Urinary bladder (tissue), 4 donors: ENCODE measurements around the gene GALNT17. TPM values are rescaled to one million over a fixed set of nuclear protein-coding genes. Genes with fewer than 3 reads are reported as not detected.
"Not testable (repeated sequence)": the region's sequence is repeated elsewhere in the genome, so short reads cannot be mapped to it uniquely, and the experiment has no call there.

Experiments used
- DNase-seq: peaks from one replicate; pipeline ENCODE4 v3.0.0-alpha.2; 2015; ENCODE audit errors: extremely low spot score
- H3K27ac ChIP-seq: one replicate; pipeline ENCODE4 v1.5.1; 2013; ENCODE audit warnings: low read depth, mild to moderate bottlenecking, moderate library complexity
- H3K36me3 ChIP-seq: one replicate; pipeline ENCODE4 v1.6.1; 2013; ENCODE audit warnings: mild to moderate bottlenecking, moderate library complexity; ENCODE audit not compliant: insufficient read depth
- H3K4me1 ChIP-seq: one replicate; pipeline ENCODE4 v1.6.1; 2013; ENCODE audit warnings: mild to moderate bottlenecking, moderate library complexity; ENCODE audit not compliant: insufficient read depth
- H3K4me3 ChIP-seq: one replicate; pipeline ENCODE4 v1.5.1; 2013; ENCODE audit warnings: low read depth, low read length
- WGBS: extraction: QIAGEN DNeasy Blood & Tissue Kit; methylation state at CpG from one replicate; pipeline ENCODE4 v1.1.7; 2013; 5-methylcytosine and 5-hydroxymethylcytosine counted together
- polyA plus RNA-seq: library from polyadenylated mRNA; stranded (reverse); fragments of 200-250 nt; gene quantifications from one replicate; pipeline ENCODE4 v1.2.3, GENCODE V29; 2013
- total RNA-seq: library from RNA; depleted of rRNA; stranded (reverse); fragments of >200 nt; gene quantifications from one replicate; pipeline ENCODE4 v1.2.3, GENCODE V29; 2014
- donor health status: healthy with polysubstance abuse.
- donor health status: healthy.

The GALNT17 gene
- total and polyA plus RNA-seq, 2 donors = 27.0 to 45.8 TPM

GRCh38 chr7:71186535-71187057, 54.7 kb downstream of the GALNT17 start:
- Histone ChIP-seq H3K4me3 (no peak overlapping the region), H3K36me3 (no peaks in the 10 kb centered on the region), H3K27ac (no peak overlapping the region), H3K4me1 (no peaks in the 10 kb centered on the region)
- WGBS = 41% methylated on average over 4 of the region's 4 CpGs
- DNase-seq = no peak

GRCh38 chr7:71191771-71192170, 59.8 kb downstream of the GALNT17 start:
- no peaks in the 10 kb centered on the region for H3K36me3 ChIP-seq
- DNase-seq = no peak
- 90% methylated on average over 6 of the region's 6 CpGs for WGBS

GRCh38 chr7:71193099-71193810, 61.3 kb downstream of the GALNT17 start:
- 78% methylated on average over 5 of the region's 5 CpGs for WGBS
- H3K36me3 ChIP-seq = no peaks in the 10 kb centered on the region
- DNase-seq = no peak

More at GRCh38 chr7:71191771-71192170, 59.8 kb downstream of the GALNT17 start:
- no peaks in the 10 kb centered on the region for H3K4me1 ChIP-seq
- H3K4me3 ChIP-seq = no peak overlapping the region
- no peak overlapping the region for H3K27ac ChIP-seq

GRCh38 chr7:71198391-71198790, 66.4 kb downstream of the GALNT17 start:
- Histone ChIP-seq H3K4me1 (no peaks in the 10 kb centered on the region), H3K36me3 (no peaks in the 10 kb centered on the region), H3K4me3 (no peak overlapping the region), H3K27ac (no peak overlapping the region)
- 51% methylated on average over 6 of the region's 6 CpGs for WGBS
- DNase-seq = no peak

More at GRCh38 chr7:71193099-71193810, 61.3 kb downstream of the GALNT17 start:
- H3K4me3 ChIP-seq = no peak overlapping the region
- no peaks in the 10 kb centered on the region for H3K4me1 ChIP-seq
- no peak overlapping the region for H3K27ac ChIP-seq

- no peak overlapping the region for H3K4me3 ChIP-seq
- WGBS = 26% methylated on average over 8 of the region's 8 CpGs
Measured at GRCh38 chr7:71198887-71199286, 66.9 kb downstream of the GALNT17 start.

GRCh38 chr7:71206184-71206583, 74.2 kb downstream of the GALNT17 start:
- H3K4me1 ChIP-seq = no peaks in the 10 kb centered on the region
- DNase-seq = no peak
- no peak overlapping the region for H3K27ac ChIP-seq
- 51% methylated on average over 4 of the region's 4 CpGs for WGBS
- no peak overlapping the region for H3K4me3 ChIP-seq
- H3K36me3 ChIP-seq = no peaks in the 10 kb centered on the region

More at GRCh38 chr7:71198887-71199286, 66.9 kb downstream of the GALNT17 start:
- DNase-seq = no peak
- Histone ChIP-seq H3K36me3 (no peaks in the 10 kb centered on the region), H3K27ac (no peak overlapping the region), H3K4me1 (no peaks in the 10 kb centered on the region)

GRCh38 chr7:71208881-71209280, 76.9 kb downstream of the GALNT17 start:
- 40% methylated on average over 3 of the region's 3 CpGs for WGBS
- Histone ChIP-seq H3K4me3 (no peak overlapping the region), H3K36me3 (no peaks in the 10 kb centered on the region), H3K27ac (no peak overlapping the region), H3K4me1 (no peaks in the 10 kb centered on the region)
- no peak for DNase-seq

DNA sequence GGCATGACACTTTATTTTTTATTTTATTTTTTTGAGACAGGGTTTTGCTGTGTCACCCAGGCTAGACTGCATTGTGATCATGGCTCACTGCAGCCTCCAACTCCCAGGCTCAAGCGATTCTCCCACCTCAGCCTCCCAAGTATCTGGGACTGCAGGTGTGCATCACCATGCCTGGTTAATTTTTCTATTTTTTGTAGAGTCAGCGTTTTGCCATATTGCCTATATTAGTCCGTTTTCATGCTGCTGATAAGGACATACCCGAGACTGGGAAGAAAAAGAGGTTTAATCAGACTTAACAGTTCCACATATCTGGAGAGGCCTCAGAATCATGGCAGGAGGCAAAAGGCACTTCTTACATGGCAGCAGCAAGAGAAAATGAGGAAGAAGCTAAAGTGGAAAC, 77.5 kb downstream of the GALNT17 start:
- not testable (repeated sequence) for H3K4me1 ChIP-seq, H3K4me3 ChIP-seq, H3K36me3 ChIP-seq, H3K27ac ChIP-seq, DNase-seq
- WGBS = 83% methylated on average over 4 of the region's 4 CpGs

- whole genome bisulfite sequencing = 67% methylated on average over 5 of the region's 5 CpGs
- no peaks in the 10 kb centered on the region for H3K36me3 ChIP-seq
- no peak overlapping the region for H3K4me3 ChIP-seq
- no peak overlapping the region for H3K27ac ChIP-seq
- no peak for DNase-seq
- H3K4me1 ChIP-seq = no peaks in the 10 kb centered on the region
Measured at GRCh38 chr7:71210220-71210619, 78.3 kb downstream of the GALNT17 start.

GRCh38 chr7:71212433-71212832, 80.5 kb downstream of the GALNT17 start:
- not testable (repeated sequence) for H3K4me1 ChIP-seq, H3K27ac ChIP-seq, H3K4me3 ChIP-seq, H3K36me3 ChIP-seq, DNase-seq
- WGBS = 91% methylated on average over 4 of the region's 4 CpGs

DNA sequence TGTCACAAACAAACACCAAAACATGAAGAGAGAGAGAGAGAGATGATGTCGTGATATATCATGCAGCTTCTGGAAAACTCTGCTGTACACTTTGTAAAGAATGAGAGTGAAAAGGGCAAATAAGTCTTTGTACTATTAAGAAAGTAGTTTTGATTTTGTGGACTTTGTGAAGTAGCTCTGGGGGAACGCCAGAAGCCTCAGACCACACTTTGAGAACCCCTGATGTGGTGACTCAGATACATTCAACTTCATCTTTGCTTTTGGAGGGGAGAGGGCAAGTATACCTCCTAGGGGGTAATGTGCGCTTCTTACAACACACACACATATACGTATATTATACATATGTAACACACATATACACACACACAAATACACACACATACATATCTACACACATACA, 84.3 kb downstream of the GALNT17 start:
- H3K4me1 ChIP-seq = no peaks in the 10 kb centered on the region
- no peak for DNase-seq
- WGBS = 92% methylated on average over 4 of the region's 4 CpGs
- H3K4me3 ChIP-seq = no peak overlapping the region
- H3K27ac ChIP-seq = no peak overlapping the region
- no peaks in the 10 kb centered on the region for H3K36me3 ChIP-seq

DNA sequence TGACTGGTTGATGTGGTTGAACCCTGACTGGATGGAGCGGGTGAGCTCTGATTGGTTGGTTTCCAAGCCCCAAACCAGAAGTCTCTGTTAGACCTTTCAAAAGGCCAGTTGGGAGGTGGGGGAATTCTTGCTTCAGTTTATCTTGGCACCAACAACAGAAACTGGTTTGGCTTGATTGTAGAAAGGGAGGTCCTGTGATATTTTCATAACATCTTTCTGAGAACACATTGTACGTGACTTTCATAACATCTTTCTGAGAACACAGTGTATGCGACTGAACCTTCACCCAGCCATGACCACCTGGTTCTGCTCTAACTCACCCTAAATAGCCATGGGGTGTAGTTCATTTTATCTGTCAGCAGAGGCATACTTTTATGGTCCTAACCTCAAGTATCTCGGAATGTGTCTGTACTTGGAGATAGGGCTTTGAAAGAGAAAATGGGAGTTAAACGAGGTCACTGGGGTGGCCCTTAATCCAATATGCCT, 88.3 kb downstream of the GALNT17 start:
- no peak overlapping the region for H3K27ac ChIP-seq
- no peaks in the 10 kb centered on the region for H3K4me1 ChIP-seq
- no peaks in the 10 kb centered on the region for H3K36me3 ChIP-seq
- no peak for DNase-seq
- no peak overlapping the region for H3K4me3 ChIP-seq
- WGBS = 53% methylated on average over 5 of the region's 5 CpGs

DNA sequence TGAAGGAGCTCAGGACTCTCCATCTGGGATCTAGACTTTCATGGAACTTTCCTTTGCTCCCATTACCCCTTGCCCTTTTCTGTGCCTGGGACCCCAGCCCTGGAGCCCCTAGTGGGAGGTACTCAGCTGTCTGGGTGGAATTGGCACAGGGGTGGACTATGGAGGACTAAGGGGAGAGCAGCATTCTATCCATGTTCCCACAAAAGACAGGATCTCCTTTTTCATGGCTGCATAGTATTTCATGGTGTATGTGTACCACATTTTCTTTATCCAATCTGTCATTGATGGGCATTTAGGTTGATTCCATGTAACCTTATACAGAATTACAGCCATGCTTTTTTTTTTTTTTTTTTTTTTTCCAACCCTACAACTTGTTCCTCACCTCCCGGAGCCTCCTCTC, 89.1 kb downstream of the GALNT17 start:
- no peak for DNase-seq
- no peaks in the 10 kb centered on the region for H3K4me1 ChIP-seq
- no peaks in the 10 kb centered on the region for H3K36me3 ChIP-seq
- WGBS = 0% methylated on average over 1 of the region's 1 CpG
- H3K4me3 ChIP-seq = no peak overlapping the region
- no peak overlapping the region for H3K27ac ChIP-seq

- 36% methylated on average over 3 of the region's 3 CpGs for WGBS
- H3K4me3 ChIP-seq = no peak overlapping the region
- no peak overlapping the region for H3K27ac ChIP-seq
- no peak for DNase-seq
- no peaks in the 10 kb centered on the region for H3K4me1 ChIP-seq
- H3K36me3 ChIP-seq = no peaks in the 10 kb centered on the region
Measured at GRCh38 chr7:71221549-71221948, 89.6 kb downstream of the GALNT17 start.
